GM18951 (cell line): Measurements from ENCODE around the gene RBKS.

ENCODE experiments used
- POLR2A ChIP-seq: IDR thresholded peaks from 4 replicates; pipeline ENCODE4 v1.6.1; 2011; ENCODE audit warnings: mild to moderate bottlenecking; ENCODE audit not compliant: insufficient read length, insufficient read depth; ENCODE audit errors: extremely low read depth
- in situ Hi-C: fragments of 300-500 bp; cut with MboI; formaldehyde crosslinking; loops from one replicate; pipeline ENCODE4 v1.12.0; 2022; ENCODE audit warnings: low sequenced_read_pairs, mixed read lengths, inconsistent platforms; ENCODE audit not compliant: unreplicated experiment

RBKS gene

DNA sequence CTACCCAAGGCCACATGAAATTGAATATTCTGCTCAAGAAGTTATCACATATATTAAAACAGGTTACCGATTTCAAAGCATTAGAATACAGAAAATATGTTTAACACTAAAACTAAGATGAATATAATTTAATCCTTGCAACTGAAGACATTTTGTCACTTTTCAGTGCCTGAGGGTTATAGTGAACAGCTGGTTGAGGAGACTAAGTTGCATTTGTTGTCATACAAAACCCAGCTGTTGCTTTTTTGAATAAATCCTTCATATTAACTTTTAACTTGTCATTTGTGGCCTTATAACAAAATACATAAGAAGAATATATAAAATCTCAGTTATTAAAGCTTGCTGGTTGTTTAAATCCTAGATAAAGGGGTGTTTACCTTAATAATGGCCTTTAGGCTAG, 37.5 kb downstream of the RBKS start:
- TF ChIP-seq POLR2A = no peak
- in situ Hi-C loops = no loop called here

DNA sequence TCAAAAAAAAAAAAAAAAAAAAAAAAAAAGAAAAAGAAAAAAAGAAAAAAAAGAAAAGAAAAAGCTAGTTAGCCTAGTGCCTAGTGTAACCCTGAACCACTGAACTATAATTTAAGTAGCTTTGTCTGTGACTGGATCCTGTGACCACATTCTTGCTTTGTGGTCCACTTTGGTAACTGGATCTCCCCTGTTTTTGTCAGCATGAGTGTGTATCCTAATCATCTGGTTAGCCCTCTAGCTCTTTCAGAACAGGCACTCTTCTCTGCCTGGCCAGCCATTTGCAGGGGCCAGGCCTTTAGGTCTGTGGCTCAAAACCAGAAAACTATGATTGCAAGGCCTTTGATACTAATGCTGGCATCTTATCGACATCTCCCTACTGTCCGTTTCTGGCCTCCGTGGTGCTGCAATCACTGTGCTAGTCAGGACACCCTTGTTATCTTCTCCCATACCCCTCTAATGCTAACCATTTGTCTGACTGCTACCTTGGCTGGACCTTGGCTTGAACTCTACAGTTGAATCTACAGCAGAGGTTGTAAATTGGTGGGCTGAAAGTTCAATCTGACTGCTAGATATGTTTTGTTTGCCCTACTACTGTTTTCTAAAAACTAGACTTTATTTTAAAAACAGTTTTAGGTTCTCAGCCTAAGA, 40.5 kb downstream of the RBKS start:
- TF ChIP-seq POLR2A = no peak
- in situ Hi-C loops = no loop called here

DNA sequence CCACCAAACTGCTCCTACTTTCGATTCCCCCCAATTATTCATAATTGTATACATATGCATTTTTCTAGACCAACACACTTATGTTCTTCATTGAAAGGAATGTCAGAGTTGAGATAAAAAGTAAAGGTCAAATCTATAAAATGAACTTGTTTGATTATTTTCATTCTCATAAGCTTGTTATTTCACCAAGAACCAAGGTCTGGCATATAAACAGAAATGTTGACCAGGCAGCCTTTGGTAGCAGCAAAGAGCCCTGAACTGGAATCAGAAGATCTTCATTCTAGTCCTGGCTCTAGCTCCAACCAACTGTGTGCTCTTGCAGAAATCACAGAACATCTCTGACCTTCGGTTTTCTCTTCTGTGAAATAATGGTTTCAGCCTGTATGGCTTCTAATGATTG, 42.9 kb downstream of the RBKS start:
- TF ChIP-seq POLR2A = no peak
- in situ Hi-C loops = no loop called here

DNA sequence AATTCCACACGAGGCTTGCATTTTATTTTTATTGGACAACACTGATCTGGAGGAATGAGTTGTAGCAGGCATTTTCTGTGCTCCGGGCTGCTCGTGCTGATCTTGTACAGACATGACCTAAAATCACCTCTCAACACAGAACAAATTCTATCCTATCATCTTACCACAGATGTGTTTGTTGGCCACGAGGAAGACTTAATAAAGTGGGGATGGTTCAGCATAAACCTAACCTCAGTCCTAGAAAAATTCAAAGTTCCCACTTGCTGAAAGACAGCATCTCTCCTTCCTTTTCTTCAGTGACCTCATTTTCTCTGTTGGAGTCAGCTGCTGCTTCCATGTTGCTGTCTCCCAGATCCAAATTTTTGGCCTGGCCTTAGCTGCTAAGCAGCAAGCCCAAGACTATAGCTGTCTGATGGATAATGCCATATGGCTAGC, 45.3 kb downstream of the RBKS start:
- in situ Hi-C loops = no loop called here
- no peak for TF ChIP-seq POLR2A

DNA sequence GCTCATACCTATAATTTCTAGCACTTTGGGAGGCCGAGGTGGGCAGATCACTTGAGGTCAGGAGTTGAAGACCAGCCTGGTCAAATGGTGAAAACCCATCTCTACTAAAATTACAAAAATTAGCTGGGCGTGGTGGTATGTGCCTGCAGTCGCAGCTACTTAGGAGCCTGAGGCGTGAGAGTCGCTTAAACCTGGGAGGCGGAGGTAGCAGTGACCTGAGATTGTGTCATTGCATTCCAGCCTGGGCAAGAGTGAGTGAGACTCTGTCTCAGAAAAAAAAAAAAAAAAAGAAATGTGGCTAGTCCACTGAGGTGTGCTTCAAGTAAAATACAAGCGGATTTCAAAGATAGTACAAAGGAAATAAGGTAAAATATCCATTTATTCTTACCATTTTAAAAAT, 46.2 kb downstream of the RBKS start:
- in situ Hi-C loops = no loop called here
- no peak for TF ChIP-seq POLR2A

DNA sequence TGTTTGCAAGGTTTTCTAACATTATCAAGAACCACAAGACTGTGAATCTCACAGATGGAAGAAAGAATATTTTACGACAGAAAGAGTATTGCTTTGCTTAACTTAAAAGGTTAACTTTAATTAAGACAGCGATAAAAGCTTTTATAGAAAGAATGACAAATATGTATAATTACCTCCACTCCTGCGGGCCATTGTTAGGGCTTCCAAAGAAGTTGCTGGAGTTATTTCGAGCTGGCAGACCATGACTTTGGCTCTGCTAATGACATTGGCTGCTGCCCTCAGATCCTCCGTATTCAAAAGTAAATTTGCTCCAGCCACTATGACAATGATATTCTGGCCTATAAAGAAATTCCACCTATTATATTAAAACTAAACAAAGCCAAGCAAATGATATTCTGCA, 47.3 kb downstream of the RBKS start:
- no peak for TF ChIP-seq POLR2A
- in situ Hi-C loops = no loop called here

DNA sequence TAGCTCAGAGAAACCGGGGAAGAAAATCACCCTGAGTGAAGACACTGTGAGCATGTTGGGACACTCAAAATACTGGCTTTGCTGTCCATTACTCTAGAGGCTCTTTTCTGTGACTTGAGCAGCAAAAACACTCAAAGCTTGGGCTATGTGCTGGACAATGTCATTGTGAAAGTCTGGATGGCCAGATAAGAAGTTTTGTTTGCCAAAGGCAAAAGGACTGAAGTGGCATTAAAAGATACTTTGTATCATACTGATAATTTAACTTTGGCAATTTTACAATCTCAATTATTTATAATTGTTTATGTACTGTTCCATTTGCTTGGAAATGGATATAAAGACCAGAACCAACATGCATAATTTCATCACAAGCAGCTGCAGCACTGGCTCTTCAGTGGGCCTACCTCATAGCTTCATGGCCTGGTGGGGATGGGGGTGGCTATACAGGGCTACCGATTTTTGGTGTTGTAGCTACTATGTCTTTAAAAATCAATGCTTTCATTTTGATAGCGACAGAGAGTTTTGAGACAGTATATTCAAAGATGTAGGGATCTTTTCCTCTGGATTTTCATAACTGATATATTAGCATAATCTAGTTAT, 51.1 kb downstream of the RBKS start:
- in situ Hi-C loops = no loop called here
- TF ChIP-seq POLR2A = no peak

DNA sequence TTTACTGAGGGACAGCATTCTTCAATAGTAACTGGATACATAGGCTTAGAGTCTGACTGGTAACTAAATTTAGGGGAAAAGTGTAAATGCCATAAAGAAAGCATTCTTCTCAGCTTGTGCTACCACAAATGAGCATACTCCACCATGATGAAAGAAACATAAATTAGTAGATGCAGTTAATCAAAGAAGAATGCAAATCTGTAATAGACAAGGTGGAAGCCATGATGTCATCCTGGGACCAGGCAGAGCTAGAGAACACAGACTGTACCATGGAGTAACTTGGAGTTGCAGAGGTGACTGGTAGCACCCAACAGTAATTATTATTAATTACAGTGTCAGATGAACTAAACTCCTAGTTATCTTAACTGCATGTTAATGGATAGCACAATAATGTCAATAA, 51.7 kb downstream of the RBKS start:
- no peak for TF ChIP-seq POLR2A
- in situ Hi-C loops = no loop called here

DNA sequence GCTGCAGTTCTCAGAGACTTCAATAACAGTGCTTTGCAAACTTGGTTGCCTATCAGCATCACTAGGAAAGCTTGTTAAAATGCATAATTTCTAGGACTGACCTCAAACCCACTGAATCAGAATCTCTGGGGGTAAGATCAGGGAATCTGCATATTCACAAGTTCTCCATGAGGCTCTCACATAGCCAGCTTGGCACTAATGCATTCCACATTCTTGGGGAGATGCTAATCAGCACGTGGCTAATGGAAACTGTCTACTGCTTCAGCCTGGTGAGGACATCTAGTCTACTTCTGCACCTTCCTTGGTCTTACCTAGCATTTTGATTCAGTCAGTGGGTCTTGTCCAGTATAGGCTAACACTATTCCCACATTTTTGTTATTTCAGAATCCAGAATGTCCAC, 56.3 kb downstream of the RBKS start:
- no peak for TF ChIP-seq POLR2A

DNA sequence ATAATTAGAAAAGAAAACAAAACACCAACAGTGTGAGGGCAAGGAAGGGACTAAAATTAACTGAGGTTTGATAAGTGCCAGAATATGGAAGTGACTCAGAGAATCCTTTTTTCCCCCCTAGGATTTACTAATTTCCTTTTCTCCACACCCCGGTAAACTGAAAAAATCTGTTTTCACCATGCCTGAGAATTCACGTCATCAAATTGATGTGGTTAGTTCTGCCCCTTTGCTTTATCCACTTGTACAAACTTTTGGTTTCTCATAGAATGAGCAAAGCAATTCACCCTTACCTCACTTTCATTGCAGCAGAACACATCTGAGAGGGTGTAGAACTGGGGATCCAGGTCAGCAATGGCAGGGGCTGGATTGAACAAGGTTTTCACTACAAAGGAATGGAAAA, 57.8 kb downstream of the RBKS start:
- TF ChIP-seq POLR2A = no peak
- in situ Hi-C loops = no loop called here

More for the DNA sequence above, 56.3 kb downstream of the RBKS start:
- in situ Hi-C loops = no loop called here

DNA sequence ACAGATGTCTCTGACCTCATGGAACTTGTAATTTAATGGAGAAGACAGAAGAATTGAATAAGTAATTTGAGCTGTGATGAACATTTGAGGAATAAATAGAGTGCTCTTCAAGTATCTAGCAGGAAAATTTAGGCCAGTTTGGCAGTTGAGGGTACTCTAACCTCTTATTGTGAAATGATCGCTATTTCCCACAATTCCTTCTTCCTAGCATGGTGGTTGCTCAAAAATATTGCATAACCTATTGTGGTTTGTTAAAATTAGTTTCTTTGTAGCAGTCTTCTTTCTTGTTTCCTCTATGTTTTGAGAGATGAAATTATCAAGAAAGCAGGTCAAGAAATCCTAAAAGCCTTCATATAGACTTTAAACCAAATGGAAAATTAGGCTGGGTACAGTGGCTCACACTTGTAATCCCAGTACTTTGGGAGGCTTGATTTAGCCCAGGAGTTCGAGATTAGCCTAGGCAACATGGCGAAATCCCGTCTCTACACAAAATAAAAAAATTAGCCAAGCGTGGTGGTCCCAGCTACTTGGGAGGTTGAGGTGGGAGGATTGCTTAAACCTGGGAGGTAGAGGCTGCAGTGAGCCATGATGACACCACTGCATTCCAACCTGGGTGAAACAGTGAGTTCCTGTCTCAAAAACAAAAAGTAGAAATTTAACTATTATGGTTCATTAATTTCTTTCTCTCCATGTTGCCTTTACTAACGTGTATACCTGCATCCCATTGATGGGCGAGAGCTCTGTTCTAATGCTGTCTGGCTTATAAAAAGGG, 58.7 kb downstream of the RBKS start:
- in situ Hi-C loops = no loop called here
- TF ChIP-seq POLR2A = no peak

DNA sequence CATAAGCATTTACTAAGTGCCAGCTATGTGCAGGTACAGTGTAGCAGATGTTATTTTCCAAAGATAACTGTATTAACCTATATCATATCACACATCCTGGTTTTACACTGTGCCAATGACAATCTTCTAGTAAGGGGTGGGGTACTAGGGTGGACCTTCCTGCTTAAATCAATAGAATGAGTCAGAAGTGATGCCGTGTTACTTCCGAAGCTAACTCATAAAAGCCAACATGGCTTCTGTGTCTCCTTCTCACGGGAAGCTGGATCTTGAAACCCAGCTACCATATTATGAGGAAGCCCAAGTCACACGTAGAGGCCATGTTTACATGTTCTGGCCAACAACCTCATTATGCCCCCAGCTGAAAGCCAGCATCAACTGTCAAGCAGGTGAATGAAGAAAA, 59.5 kb downstream of the RBKS start:
- in situ Hi-C loops = no loop called here
- no peak for TF ChIP-seq POLR2A

DNA sequence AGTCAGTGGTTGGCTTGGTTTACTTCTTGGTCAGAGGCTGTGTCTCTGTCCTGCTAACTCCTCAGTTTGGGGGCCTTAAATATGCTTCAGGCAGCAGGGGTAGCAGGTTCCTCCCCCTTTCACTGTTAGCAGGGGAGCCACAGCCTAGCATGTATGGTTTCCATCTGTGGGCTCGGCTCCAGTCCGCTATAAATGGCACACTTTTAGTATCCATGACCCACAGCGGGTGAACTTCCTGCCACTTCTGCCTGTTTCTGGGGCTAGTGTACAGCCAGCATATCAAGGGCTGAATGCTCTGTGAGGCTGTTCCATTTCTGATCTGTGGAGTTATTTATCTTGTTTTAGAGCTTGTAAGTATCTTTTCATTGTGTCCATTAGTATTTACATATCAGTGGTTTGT, 60.4 kb downstream of the RBKS start:
- no peak for TF ChIP-seq POLR2A
- in situ Hi-C loops = no loop called here

DNA sequence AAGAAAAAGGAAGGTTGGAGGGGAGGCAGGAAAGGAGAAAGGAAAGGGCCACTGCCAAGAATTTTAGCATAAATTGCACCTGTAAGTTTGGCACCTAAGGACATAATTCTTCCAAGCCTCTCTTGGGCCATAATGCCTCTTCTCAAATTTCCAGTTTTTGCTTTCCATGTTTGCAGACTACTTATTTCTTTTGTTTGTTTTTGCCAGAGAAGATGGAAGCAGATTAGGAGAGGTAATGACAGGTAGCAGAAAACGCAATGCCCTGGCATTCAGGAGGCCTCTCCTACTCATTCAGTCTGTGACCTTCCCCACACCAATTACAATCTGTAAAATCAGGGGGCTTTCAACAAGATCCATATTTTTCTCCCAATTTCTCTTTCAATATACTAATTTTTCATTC, 61.9 kb downstream of the RBKS start:
- in situ Hi-C loops = no loop called here
- no peak for TF ChIP-seq POLR2A

DNA sequence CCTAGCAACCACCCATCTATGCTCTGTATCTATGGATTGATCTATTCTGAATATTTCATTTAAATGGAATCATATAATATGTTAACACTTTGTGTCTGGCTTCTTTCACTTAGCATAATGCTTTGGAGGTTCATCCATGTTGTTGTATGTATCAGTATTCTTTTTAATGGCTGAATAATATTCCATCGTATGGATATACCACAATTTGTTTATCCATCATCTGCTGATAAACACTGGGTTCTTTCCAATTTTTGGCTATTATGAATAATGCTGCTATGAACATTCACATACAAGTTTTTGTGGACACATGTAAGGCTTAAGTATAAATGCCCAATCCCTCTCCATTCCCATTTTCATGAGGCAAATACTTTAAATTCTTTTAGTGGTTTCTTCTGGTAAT, 65.8 kb downstream of the RBKS start:
- TF ChIP-seq POLR2A = no peak
- in situ Hi-C loops = no loop called here

DNA sequence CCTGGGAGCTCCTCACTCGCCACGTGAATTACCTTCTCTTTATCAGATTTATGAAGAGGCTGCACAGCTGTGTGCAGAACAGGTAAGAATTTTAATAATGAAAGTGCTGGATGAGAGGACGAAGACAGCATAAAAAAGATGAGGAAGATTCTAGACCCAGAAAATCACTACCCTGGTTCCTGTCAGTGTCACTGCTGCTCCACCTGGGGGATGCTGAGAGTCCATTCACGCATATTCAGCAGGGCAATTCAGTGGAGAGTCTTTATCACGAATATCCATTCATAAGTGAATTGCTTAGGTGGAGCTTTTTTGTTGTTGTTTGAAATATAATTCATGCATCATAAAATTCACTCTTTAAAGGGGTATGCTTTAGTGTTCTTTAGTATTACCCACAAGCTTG, 66.6 kb downstream of the RBKS start:
- in situ Hi-C loops = no loop called here
- TF ChIP-seq POLR2A = no peak
